HepG2 (cell line): ENCODE results near the gene EMP2. TPM values are rescaled to one million over a fixed set of nuclear protein-coding genes. Genes with fewer than 3 reads are reported as not detected.

ENCODE experiments used
- BCL6 ChIP-seq: IDR thresholded peaks from 2 replicates; pipeline ENCODE4 v1.6.1; 2016; ENCODE audit warnings: missing genetic modification reagents, missing compliant biosample characterization
- CCDC6 ChIP-seq: sonication (generic); formaldehyde crosslinking; IDR thresholded peaks from 2 replicates; pipeline ENCODE4 v1.8.1; 2022; ENCODE audit warnings: mild to moderate bottlenecking, missing genetic modification reagents, moderate library complexity
- CHCHD3 ChIP-seq: sonication (generic); formaldehyde crosslinking; IDR thresholded peaks from 2 replicates; pipeline ENCODE4 v1.8.0; 2022; ENCODE audit warnings: mild to moderate bottlenecking, missing genetic modification reagents, moderate library complexity
- FOSL2 ChIP-seq: sonication (generic); formaldehyde crosslinking; IDR thresholded peaks from 2 replicates; pipeline ENCODE4 v1.4.0; 2020; ENCODE audit warnings: missing genetic modification reagents
- HOXD1 ChIP-seq: sonication (generic); formaldehyde crosslinking; IDR thresholded peaks from 2 replicates; pipeline ENCODE4 v1.5.0; 2020; ENCODE audit warnings: missing genetic modification reagents
- IKZF5 ChIP-seq: IDR thresholded peaks from 2 replicates; pipeline ENCODE4 v1.6.1; 2018; ENCODE audit warnings: missing genetic modification reagents, mild to moderate bottlenecking, missing compliant biosample characterization
- KAT8 ChIP-seq: IDR thresholded peaks from 2 replicates; pipeline ENCODE4 v1.6.1; 2016; ENCODE audit warnings: missing genetic modification reagents, missing compliant biosample characterization
- KDM5A ChIP-seq: fragments of 200-600 bp; sonication (generic); IDR thresholded peaks from 2 replicates; pipeline ENCODE4 v1.7.0; 2018; ENCODE audit warnings: antibody characterized with exemption, mild to moderate bottlenecking, low read length, borderline replicate concordance
- NCOA2 ChIP-seq: sonication (generic); formaldehyde crosslinking; IDR thresholded peaks from 2 replicates; pipeline ENCODE4 v1.8.0; 2022; ENCODE audit warnings: inconsistent platforms
- NFRKB ChIP-seq: fragments of 450-650 bp; IDR thresholded peaks from 2 replicates; pipeline ENCODE4 v1.6.1; 2017
- NFYC ChIP-seq: IDR thresholded peaks from 2 replicates; pipeline ENCODE4 v1.6.1; 2016; ENCODE audit warnings: missing genetic modification reagents, missing compliant biosample characterization
- PHF20 ChIP-seq: sonication (generic); formaldehyde crosslinking; IDR thresholded peaks from 2 replicates; pipeline ENCODE4 v1.5.0; 2020; ENCODE audit warnings: mild to moderate bottlenecking, missing genetic modification reagents
- TEAD3 ChIP-seq: optimal IDR thresholded peaks from 2 replicates; pipeline ENCODE3; 2016; ENCODE audit warnings: borderline replicate concordance
- THAP9 ChIP-seq: sonication (generic); formaldehyde crosslinking; IDR thresholded peaks from 2 replicates; pipeline ENCODE4; 2020; ENCODE audit warnings: missing genetic modification reagents, mild to moderate bottlenecking, borderline replicate concordance
- ZBTB21 ChIP-seq: sonication (generic); formaldehyde crosslinking; IDR thresholded peaks from 2 replicates; pipeline ENCODE4 v1.4.0; 2020; ENCODE audit warnings: missing genetic modification reagents
- ZBTB26 ChIP-seq: IDR thresholded peaks from 2 replicates; pipeline ENCODE4 v1.6.1; 2016; ENCODE audit warnings: missing compliant biosample characterization, missing genetic modification reagents, borderline replicate concordance
- ZNF136 ChIP-seq: sonication (generic); formaldehyde crosslinking; IDR thresholded peaks from 2 replicates; pipeline ENCODE4 v1.8.1; 2022; ENCODE audit warnings: low read depth, mild to moderate bottlenecking, moderate library complexity, missing genetic modification reagents
- ZNF350 ChIP-seq: sonication (generic); formaldehyde crosslinking; IDR thresholded peaks from 2 replicates; pipeline ENCODE4 v1.4.0; 2020; ENCODE audit warnings: mild to moderate bottlenecking, low read depth, missing genetic modification reagents, borderline replicate concordance
- ZNF563 ChIP-seq: sonication (generic); formaldehyde crosslinking; IDR thresholded peaks from 2 replicates; pipeline ENCODE4 v1.8.0; 2022; ENCODE audit warnings: mild to moderate bottlenecking, moderate library complexity, missing genetic modification reagents
- ZNF574 ChIP-seq: sonication (generic); formaldehyde crosslinking; IDR thresholded peaks from 2 replicates; pipeline ENCODE4 v1.4.0; 2020; ENCODE audit warnings: missing genetic modification reagents
- ZNF615 ChIP-seq: sonication (generic); formaldehyde crosslinking; IDR thresholded peaks from 2 replicates; pipeline ENCODE4 v1.5.0; 2020; ENCODE audit warnings: mild to moderate bottlenecking, missing genetic modification reagents, borderline replicate concordance
- ZNF839 ChIP-seq: sonication (generic); formaldehyde crosslinking; IDR thresholded peaks from 2 replicates; pipeline ENCODE4 v1.4.0; 2020; ENCODE audit warnings: missing genetic modification reagents, mild to moderate bottlenecking, borderline replicate concordance
- polyA plus RNA-seq, 8 experiments: library from polyadenylated mRNA; depleted of rRNA in 3 of 8; stranded (reverse) in 7 of 8; unstranded in 1 of 8; fragments of >200 nt; fragmentation: Illumina TruSeq in 4 of 8; extraction: Trizol in 4 of 8; gene quantifications; 2 replicates each; pipeline versions ENCODE4 v1.2.1 to v1.2.3, GENCODE V29; 2011 to 2016; ENCODE audit warnings: low read depth in 4 of 8, missing spikeins in 1 of 8, mixed read lengths in 1 of 8; ENCODE audit not compliant: insufficient read depth in 1 of 8
- total RNA-seq, 5 experiments: library from RNA; depleted of rRNA; stranded (reverse); fragments of >200 nt; fragmentation: Illumina TruSeq; extraction: Trizol; gene quantifications; 2 replicates each; pipeline ENCODE4 v1.2.3, GENCODE V29; 2016; ENCODE audit warnings: low read depth in 1 of 5

EMP2 gene
- total and polyA plus RNA-seq, 2 of the 13 experiments (the other 11 are each of a cell fraction or from before 2014, with no cell fraction given): 24.6 to 91.2 TPM

DNA sequence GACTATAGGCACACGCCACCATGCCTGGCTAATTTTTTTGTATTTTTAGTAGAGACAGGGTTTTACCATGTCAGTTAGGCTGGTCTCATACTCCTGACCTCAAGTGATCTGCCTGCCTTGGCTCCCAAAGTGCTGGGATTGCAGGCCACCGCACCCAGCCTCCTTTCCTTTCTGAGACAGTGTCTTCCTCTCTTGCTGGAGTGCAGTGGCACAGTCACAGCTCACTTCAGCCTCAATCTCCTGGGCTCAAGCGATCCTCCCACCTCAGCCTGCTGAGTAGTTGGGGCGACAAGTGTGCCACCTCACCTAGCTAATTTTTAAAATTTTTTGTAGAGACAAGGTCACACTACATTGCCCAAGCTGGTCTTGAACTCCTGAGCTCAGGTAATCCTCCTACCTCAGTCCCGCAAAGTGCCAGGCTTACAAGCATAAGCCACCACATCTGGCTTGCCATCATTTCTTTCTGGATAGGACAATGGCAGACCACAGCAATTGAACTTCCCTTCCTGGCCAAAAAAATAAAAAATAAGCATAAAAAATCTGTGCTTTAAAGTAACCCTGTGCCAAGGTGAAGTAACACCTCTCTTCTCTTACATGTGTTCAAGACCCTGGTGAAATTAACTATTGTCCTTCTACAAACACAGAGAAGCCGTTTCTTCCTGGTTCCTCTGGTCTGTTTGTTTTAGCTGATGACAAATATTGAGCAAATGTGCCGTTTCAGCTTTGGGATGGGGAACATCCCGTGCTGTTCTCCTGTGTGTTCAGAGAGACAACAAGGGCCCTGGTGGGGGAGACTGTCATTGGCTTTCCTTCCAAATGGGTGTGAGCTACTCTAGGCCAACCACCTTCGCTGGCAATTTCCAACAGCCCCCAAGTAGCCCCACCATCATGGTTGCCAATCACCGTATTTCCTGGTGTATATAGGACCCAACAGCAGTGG lies 60.2 kb downstream of the EMP2 start (continued):
- TF ChIP-seq PHF20 (CRISPR knock-in tag) (0 out of 2 replicates have a peak, but pooled peaks have one; percentile 34), ZNF136 (CRISPR knock-in tag) (no peak), NFYC (CRISPR knock-in tag) (peak; percentile 65; the same call in 1 of the 2 replicates), CCDC6 (no peak), CHCHD3 (CRISPR knock-in tag) (peak; percentile 68; the same call in 1 of the 2 replicates), KDM5A (no peak), BCL6 (CRISPR knock-in tag) (peak; percentile 67), KAT8 (CRISPR knock-in tag) (peak; percentile 68), HOXD1 (CRISPR knock-in tag) (peak; percentile 73), ZNF563 (CRISPR knock-in tag) (no peak; the same call in 1 of the 2 replicates), ZNF615 (CRISPR knock-in tag) (no peak), FOSL2 (peak; percentile 81), TEAD3 (CRISPR knock-in tag) (peak; percentile 32), NCOA2 (peak; percentile 79), ZBTB26 (CRISPR knock-in tag) (peak; percentile 39; the same call in 1 of the 2 replicates), ZNF574 (CRISPR knock-in tag) (peak; percentile 41; the same call in 1 of the 2 replicates), ZNF839 (CRISPR knock-in tag) (no peak), THAP9 (CRISPR knock-in tag) (no peak), IKZF5 (CRISPR knock-in tag) (0 out of 2 replicates have a peak, but pooled peaks have one; percentile 65), ZNF350 (CRISPR knock-in tag) (0 out of 2 replicates have a peak, but pooled peaks have one; percentile 32), ZBTB21 (CRISPR knock-in tag) (no peak), NFRKB (no peak)
